SW480 (cell line): Measurements from ENCODE around the gene KIAA2012.

Source experiments
- DNase-seq: peaks from one replicate; pipeline ENCODE4 v3.0.0-alpha.2; 2016; ENCODE audit warnings: low spot score

Gene KIAA2012

DNA sequence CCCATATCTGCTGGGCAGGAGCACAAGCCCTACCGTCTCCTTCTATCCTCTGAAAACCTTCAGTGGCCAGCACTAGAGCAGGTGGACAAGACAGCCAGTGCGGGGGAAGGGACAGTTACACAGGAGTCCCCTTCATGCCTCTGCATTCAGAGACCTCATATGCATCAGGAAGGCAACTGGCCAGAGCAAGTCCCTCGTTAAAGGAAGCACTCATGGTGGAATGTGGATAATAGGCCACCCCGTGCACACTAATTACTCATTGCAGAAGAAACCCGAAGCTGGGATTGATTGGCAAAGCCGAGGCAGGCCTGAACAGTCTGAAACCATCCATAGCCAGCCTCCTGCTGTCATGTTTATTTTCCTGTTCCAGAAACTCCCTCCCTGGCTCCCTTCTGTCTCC is 11.2 kb downstream of the KIAA2012 start:
- no peak for DNase-seq

DNA sequence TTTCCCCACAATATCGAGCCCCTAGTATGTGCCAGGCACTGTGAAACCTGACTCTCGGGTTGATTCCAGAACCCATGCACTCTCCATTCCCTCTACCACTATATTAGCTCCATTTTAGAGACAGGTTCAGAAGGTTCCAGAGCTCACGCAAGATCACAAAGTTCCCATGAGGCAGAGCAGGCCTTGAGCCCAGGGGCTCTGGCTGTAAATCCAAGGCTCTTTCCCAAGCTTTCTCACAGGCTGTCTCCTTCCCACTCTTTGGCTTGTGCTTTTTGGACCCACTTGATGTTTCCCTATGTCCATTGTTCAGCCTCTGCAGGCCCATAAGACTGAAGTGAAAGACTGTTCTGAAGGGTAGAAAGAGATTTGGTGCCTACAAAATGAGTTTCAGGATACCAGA is 15.7 kb downstream of the KIAA2012 start:
- DNase-seq, result no peak

DNA sequence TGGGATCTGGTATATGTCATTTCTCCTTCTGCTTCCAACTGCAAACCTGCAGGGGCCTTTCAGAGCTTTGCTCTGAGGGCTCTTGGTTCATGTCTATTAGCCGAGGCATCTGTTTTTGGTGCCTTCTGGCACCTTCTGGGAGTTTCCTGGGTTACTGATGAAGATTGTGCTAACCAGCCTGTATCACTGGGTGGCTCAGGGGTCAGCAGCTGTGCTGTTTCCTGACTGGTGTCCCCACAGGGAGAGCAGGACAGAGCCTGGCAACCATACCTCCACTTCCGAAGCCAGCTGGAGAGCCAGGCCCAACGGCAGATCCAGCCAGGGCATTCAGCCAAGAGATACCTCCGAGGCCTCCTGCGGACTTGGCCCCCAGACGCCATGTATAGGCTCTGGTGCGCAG is 17.5 kb downstream of the KIAA2012 start:
- DNase-seq, result no peak

DNA sequence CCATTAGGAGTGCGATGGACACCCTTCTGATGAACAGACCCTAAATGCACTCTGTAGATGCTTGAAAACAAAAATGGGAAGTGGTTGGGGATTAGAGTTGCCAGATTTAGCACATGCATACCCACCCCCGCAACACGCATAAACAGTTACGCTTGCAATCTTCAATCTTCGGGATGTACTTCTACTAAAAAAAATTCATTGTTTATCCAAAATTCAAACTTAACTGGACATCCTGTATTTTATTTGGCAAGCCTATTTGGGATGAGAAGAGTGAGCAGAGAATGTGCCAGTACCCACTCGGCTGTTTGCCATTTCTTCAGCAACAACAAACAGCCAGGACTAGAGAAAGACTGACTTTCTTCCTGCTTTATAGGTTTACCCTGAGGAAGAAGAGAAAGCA is 18.4 kb downstream of the KIAA2012 start:
- no peak for DNase-seq

DNA sequence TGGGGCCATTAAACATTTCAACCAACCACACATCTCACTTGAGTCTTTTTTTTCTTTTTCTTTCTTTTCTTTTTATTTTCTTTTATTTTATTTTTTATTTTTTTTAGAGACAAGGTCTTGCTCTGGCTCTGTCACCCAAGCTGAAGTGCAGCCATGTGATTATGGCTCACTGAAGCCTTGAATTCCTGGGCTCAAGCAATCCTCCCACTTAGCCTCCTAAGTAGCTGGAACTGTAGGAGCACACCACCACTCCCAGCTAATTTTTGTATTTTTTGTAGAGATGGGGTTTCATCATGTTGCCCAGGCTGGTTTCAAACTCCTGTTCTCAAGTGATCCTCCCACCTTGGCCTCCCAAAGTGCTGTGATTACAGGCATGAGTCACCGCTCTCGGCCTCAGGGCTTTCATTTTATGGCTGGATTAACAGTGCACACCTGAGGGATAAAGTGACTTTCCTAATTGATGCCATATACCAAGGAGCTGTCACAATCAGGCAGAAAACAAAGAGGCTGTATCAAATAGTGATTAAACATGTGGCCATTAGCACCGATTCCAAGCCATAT is 21.5 kb downstream of the KIAA2012 start:
- no peak for DNase-seq

DNA sequence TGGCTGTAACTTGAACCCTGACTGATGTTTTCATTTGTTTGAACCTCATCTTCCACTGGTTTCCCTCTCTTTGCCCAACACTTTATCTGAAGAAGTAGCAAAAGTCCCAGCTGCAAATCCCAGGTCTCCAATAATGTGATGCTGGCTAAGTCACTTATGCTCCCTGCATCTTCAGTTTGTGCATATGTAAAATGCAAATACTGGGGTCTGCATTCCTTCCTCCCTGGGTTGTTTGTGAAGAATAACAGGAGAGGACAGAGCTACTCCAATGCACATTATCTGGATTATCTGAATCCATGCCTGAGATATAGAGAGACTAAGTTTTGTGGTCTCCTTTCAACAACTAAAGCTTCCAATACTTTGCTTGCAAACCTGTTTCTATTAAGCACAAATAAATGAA is 22.2 kb downstream of the KIAA2012 start:
- no peak for DNase-seq

DNA sequence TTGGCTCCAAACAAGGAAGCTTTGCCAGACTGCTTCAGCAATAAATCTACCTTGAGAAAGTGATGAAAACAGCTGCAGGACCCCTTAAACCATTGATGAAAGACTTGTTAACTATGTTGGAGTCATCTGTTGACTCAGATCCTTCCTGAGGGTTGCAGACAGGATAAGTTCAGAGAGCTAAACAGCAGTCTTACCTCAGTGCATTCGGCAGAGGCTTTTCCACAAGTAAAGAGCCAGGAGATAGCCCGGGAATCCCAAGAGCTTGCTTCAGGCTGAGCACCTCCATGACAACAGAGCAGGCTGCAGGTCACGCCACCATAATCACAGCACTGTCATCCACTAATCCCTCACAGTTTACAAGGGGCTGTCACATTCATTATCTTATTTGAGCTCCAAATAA is 23.7 kb downstream of the KIAA2012 start:
- no peak for DNase-seq

DNA sequence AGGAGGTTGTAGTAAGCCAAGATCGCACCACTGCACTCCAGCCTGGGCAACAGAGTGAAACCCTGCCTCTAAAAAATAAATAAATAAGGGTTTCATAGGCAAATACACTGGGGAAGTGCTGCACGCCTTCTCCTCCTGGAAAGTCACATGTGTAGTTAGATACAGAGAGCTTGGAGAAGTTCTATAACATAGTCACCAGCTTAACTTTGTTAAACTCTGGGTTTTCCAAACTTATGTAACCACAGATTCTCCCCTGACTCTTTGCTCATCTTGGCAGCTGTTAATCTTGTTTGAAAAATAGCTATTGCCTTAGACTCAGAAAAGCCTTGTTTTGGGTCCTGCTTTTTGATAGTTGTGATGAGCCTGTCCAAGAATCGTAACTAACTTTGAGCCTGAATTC is 25.2 kb downstream of the KIAA2012 start:
- DNase-seq, result no peak

DNA sequence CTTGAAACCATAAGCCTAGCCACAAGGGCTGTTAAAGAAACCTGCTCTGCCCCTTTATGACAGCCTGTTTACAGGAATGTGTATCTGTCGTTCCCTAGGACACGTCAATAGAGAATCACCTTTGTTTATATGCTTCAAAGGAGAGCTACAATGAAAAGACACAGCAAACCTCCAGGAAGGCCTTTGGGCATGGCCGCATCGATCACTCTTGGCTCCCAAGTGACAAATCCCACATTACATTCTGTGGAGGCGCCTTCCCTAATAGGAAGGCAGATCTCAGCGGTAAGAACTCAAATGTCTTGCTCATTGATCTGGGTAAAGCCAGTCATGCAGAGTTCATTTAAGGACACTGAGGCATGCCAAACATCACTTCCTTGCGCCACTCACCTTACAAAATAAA is 26.5 kb downstream of the KIAA2012 start:
- DNase-seq, result no peak

DNA sequence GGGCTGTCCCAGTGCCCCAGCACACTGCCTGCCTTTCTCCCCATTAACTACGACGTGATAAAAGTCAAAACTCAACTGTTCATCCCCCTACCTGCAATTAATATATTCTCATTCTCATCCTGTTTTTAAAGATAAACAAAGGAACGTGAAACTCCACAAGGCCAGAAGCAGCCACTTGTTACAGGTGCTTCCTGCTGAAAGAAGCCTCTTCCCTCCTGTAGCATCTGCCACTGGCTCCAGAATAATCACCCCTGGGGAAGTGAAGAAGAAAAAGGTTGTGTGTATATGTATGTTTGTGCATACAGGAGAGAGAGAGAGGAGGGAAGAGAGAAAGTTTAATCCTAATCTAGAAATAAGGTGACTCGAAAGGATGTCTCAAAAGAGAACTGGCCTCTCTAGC is 27.1 kb downstream of the KIAA2012 start:
- DNase-seq, result no peak

DNA sequence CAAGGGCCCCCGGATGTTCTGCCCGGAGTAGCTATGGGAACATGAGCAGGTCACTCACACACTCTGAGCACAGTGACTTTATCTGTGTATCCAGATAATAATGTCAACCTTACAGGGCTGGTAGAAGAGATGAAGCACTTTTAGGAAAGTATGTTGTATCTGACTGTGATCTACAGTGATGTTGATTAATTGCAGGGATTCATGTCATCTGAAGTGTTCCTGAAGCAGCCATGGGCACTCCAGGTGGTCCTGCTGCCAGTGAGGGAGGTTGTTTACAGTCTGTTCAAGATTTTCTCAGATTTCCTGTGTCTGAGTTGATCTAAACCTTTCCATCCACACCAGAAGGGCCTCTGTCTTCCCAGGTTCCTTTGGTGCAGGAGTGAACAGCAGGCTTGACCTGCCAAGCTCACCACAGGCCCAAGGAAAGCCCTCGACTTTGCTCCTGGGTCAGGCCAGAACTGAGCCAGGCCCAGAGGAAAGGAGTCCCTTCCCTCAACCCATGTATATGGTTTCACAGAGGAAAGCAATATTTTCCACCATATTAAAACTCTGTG is 28.0 kb downstream of the KIAA2012 start:
- no peak for DNase-seq

DNA sequence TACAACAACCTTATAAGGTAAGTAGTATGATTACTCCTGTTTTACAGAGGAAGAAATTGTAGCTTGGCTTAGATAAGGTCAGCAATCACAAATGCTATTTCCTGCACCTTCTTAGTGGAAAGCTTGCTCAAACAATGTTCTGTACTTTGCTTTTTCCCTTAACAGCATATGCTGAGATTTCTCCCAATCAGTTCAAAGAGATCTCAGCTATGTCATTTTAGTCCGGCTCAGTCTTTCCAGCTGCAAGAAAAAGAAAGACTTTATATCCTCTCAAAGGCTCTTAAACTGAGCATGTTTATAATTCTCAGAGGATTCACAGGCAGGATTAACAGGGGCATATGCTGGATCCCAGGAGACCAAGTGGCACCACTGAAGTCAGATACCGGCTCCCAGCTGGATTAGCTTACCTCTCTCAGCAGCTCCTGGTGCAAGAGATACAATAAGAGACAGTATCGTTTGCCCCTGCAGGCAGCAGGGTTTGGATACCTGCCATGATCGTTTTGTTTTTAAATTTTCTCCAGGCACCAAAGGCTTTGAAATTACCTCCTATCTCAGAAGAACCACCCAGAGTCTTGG is 29.5 kb downstream of the KIAA2012 start:
- DNase-seq, result no peak

DNA sequence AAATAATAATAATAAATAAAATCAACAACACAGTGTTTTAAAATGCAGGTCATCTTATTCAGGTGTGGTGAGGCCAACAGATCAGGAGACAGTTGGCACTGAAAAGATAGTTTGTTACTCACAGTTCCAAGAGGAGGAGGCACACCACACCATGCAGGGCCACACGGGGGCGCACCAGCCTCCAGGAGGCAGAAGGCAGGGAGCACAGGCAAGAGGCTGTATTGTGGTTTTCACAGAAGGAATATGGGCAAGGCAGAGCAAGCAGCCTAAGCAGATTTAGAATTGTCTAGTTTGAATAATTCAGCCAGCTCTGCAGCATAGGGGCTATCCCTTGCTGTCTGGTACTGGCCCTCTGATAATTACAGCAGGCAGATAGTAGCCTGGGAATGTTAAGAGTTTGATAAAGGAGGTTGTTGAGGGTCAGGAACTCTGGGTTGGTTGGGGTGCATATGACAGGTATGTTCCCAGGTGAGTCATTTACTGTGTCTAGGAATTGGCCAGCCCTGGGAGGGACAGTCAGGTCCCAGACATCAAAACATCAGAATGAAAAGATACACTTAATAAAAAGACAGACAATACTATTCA is 31.3 kb downstream of the KIAA2012 start:
- peak; percentile 49 for DNase-seq

DNA sequence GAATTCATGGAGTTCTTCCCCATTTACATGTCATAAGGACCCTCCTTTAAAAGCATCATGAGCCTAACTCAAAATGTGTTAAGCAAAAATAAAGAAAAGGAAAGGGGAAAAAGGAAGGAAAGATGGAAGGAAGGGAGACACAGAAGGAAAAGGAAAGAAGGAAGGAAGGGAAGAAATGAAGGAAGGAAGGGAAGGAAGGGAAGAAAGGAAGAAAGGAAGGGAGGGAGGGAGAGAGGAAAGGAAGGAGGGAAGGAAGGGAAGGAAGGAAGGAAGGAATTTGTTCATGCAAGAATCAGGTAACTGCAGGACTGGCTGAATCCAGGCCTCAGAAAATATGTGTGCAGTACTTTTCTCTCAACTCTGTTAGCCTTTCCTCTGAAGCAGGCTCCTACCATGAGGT is 32.0 kb downstream of the KIAA2012 start:
- no peak for DNase-seq

DNA sequence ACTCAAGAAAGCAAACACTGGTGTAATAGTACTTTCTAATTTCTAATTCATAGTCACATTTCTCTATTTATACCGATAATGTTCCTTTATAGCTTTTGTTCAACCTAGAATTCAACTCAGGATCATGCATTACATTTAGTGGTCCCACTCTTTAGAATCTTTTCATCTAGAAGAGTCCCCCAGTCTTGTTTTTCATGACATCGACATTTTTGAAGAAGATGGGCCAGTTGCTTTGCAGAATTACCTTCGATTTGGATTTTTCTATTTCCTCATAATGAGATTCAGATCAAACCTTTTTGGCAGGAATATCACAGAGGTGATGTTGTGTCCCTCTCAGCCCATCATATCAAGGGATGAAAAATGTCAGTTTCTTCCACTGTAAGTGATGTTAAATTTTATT is 35.3 kb downstream of the KIAA2012 start:
- no peak for DNase-seq

DNA sequence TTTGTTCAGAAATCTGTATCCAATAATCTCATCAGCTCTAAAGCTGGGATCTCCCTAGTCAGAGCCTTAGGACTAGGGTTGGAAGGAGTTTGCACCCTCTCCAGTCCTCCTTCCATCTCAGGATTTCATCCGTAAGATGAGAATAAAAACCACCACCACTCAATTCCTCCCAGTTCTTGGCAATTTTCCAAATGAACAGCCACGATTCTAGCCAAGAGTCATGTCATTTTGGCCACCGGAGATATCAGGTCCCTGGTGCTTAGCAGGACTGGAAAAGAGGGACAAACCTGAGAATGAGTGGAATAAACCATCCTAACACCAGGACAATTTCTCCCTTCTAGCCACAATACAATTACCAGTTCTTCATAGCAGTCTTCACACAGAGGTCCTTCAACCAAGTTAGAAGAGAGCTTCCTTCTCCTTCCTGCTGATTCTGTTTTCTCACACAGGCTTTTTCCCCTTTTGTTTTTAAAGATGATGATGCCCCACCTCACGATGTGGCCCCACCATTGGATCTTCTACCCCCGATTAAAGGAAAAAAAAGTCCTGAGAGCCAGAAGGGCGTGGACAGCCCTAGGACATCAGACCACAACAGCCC is 36.2 kb downstream of the KIAA2012 start:
- DNase-seq, result no peak

DNA sequence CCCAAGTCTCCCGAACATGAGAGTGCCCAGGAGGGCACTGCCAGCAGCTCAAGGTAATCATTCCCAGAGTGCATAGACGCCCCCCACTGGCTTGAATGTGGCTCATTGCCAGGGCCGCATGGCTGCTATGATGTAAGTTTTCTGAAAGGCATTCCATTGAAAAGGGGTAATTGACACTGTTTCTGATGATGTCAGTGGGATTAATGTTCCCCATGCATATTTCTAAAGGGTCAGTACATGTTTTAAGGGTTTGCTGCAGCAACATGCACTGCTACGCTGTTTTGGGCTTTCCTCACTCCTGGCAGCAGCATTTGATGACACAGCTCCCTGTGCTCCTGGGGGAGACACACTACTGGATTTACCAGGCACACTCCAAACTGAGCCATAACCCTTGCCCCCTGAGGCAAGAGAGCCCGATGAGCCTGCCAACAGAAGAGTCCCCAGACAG is 36.7 kb downstream of the KIAA2012 start:
- peak; percentile 8 for DNase-seq

DNA sequence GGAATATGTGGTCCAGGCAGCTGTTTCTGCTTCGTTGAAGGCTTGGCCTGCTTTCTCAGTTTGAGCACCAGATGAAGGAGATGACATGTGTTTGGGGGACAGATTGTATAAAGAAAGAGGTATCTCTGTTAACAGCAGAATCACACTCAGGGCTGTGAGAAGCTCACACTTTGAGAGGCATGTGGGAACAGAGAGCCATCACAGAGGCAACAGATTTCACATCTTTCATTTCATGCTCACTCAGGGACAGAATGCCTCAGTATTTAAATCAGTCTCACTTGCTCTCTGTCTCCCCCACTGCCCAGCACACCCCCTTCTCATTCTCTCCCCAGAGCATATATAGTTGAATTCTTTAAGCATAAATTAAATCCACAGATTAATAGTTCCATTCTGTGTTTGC is 37.4 kb downstream of the KIAA2012 start:
- DNase-seq, result no peak

DNA sequence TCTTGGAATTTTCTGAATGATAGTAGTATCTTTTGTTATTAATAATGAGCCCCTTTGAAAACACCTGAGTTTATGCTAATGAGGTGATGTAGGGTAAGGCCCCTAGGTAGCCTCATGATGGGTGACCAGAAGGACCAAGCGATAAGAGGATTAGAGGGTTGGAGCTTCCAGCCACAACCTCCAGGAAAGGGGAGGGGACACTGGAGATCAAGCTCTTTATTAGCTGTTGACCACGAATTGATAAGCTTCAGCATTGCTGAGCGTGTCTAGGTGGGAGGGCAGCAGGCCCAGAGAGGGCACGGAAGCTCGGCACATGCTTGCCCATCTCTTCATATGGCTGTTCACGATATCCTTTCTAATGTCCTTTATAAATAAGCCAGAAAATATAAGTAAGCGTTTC is 39.0 kb downstream of the KIAA2012 start:
- no peak for DNase-seq

DNA sequence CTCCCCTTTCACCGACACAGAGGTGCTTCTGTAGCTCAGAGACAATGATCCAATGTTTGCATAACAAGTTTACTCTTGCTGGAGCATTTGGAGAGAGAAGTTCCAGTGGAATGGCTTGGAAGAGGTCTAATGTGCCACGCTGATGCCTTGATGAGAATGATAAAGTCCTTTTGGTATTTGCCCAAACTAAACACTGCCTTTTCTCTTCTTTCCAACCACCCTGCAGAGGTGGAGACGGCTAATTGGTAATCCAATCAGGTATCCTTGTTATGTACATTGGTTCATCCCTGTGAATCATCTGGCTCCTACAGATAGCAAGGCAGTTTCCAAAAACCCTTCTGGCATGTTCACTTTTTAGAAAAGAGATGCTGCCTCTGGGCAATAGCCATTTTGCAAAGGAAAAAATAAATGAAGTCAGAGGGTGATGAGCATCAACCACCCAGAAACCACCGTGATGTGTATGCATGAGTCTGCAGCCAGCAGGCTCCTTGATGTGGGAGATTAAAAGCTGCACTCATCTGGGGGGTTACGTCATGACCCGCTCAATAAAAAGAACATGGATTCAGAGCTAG is 40.6 kb downstream of the KIAA2012 start:
- DNase-seq, result no peak

DNA sequence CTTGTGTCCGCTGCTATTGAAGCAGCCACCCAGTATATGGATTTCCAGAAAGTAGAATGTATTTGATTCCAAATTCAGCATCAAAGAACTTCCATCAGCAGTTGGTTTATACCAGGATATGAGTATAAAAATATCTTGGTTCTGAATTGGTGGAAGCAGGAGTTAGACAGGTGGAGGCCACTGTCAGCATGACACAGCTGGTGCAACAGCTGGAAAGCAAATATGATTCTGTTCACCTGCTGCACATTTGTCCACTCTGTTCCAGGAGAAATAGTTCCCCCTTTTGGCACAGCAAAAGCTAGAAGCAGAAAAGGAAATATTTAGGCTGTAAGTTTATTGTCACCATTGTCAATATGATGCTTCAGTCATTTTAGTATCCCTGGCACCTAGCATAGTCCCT is 41.2 kb downstream of the KIAA2012 start:
- DNase-seq, result no peak

DNA sequence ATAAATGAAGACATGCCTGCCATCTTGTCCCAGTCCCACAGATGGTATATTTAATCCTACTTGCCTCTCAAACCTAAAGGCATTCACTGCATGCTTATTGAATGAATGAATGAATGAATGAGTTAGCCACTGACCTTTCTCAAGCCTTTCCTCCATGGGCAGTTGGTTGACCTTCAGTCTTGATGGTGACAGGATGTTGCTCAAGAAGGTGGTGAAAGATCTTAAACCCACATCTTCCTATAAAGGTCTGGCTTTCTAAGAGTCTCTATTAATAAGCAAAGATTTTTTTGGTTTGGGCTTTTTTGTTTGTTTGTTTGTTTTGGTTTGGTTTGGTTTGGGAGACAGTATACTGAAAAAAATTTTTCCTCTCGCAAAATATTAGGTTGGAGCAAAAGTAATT is 41.7 kb downstream of the KIAA2012 start:
- no peak for DNase-seq

DNA sequence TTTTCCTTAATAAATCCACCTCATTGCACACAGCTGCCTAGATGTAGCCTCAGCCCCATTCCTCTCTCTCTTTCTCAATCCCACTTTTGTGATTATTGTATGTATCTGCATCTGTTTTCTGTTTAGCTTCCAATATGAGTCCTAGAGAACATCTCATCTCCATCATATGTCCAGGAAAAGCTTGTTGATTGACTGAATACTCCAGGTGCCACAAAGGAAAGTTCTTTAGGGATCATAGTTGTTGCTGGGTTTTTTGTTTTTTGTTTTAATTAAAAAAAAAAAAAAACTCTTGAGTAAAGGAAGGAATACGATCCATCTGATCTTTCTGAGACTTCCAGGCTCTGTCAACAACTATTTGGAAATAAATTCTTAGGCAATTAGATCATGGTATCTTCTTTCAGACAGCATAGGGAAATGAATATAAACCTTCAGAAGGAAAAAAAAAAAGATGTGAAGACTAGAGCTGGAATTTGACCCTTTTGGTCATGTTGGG is 42.5 kb downstream of the KIAA2012 start:
- DNase-seq, result no peak
